Kidney (tissue), 14 donors: ENCODE results near the gene KANK2. TPM values are rescaled to one million over a fixed set of nuclear protein-coding genes. Genes with fewer than 3 reads are reported as not detected.

Source experiments
- DNase-seq, 5 donors: peaks; one replicate each; pipeline ENCODE4 v3.0.0-alpha.2; 2013 to 2020
- FAIRE-seq: peaks from 2 replicates; lab custom pipeline; 2012; peaks lifted over from hg19 to GRCh38; lab: Jason Lieb, UNC
- H3K27ac ChIP-seq, 2 donors: one replicate each; pipeline ENCODE4 v1.7.0; 2013; ENCODE audit warnings: low read depth in 2 of 2, low read length in 2 of 2, inconsistent platforms in 1 of 2
- H3K27me3 ChIP-seq: one replicate; pipeline ENCODE4 v1.7.1; 2013; ENCODE audit warnings: low read length, inconsistent platforms; ENCODE audit not compliant: control insufficient read depth, insufficient read depth
- H3K36me3 ChIP-seq, 3 donors: one replicate each; pipeline versions ENCODE4 v1.7.0 to v1.7.1; 2013; ENCODE audit warnings: low read length in 3 of 3, control low read depth in 1 of 3, inconsistent platforms in 1 of 3; ENCODE audit not compliant: insufficient read depth in 3 of 3, control insufficient read depth in 2 of 3
- H3K4me1 ChIP-seq, 3 donors: one replicate each; pipeline versions ENCODE4 v1.7.0 to v1.7.1; 2013; ENCODE audit warnings: low read length in 3 of 3, inconsistent platforms in 1 of 3, low read depth in 1 of 3; ENCODE audit not compliant: control insufficient read depth in 2 of 3, insufficient read depth in 2 of 3
- H3K4me3 ChIP-seq, 3 donors: one replicate each; pipeline versions ENCODE4 v1.7.0 to v1.8.1; 2013; ENCODE audit warnings: low read length in 3 of 3, control low read depth in 1 of 3, inconsistent platforms in 1 of 3
- H3K9ac ChIP-seq, 3 donors: one replicate each; pipeline versions ENCODE4 v1.7.0 to v1.7.1; 2013; ENCODE audit warnings: low read length in 3 of 3, control low read depth in 1 of 3, inconsistent platforms in 1 of 3
- H3K9me3 ChIP-seq, 3 donors: one replicate each; pipeline versions ENCODE4 v1.7.0 to v1.7.1; 2013; ENCODE audit warnings: low read length in 3 of 3, control low read depth in 1 of 3, inconsistent platforms in 1 of 3; ENCODE audit not compliant: control insufficient read depth in 2 of 3, insufficient read depth in 1 of 3
- CTCF ChIP-seq: IDR thresholded peaks from 3 replicates; pipeline ENCODE4 v1.5.1; 2012; ENCODE audit warnings: mild to moderate bottlenecking, moderate library complexity, borderline replicate concordance; ENCODE audit not compliant: insufficient read depth; ENCODE audit errors: extremely low read depth
- intact Hi-C: fragments of 100-400 bp; cut with DNase I; formaldehyde crosslinking; loops from one replicate; pipeline ENCODE4 v1.11.1; 2022
- polyA plus RNA-seq: library from polyadenylated mRNA; stranded (reverse); fragments of 350-450 nt; fragmentation: Illumina TruSeq; extraction: RNeasy Lipid Tissue Mini Kit (QIAGEN cat#74804); gene quantifications from one replicate; pipeline ENCODE4 v1.2.3, GENCODE V29; 2014; ENCODE audit warnings: low read depth, low replicate concordance; ENCODE audit not compliant: insufficient read depth
- total RNA-seq: library from RNA; stranded (reverse); fragmentation: NEBNext Ultra II Directional; extraction: Animal tissue kit (Norgen Biotek cat#: 25700); gene quantifications from one replicate; pipeline ENCODE4 v1.2.1, GENCODE V29; 2021
- donor health status: control.
- donor health status: control.
- donor health status: control.
- donor health status: control.
- donor health status: control.
- donor health status: DM: yes; HTN: yes; CAD: no.
- donor health status: Normal renal cell carcinoma (clear cell type).

KANK2 gene
- total and polyA plus RNA-seq, 2 donors from 2014 or later = 37.5 to 119 TPM

GRCh38 chr19:11175920-11176319 lies 21.4 kb downstream of the KANK2 start:
- TF ChIP-seq CTCF = no peak
- no peaks in the 10 kb centered on the region for H3K9me3 ChIP-seq
- no peak for DNase-seq
- peaks cover 4 to 30% (median 18%) of the 10 kb centered on the region in 3 donors for H3K36me3 ChIP-seq
- H3K27ac ChIP-seq = no peak overlapping the region
- no peak overlapping the region for H3K4me3 ChIP-seq
- intact Hi-C loops = no loop called here
- no peak for FAIRE-seq
- peaks cover 0 to 4% (median 4%) of the 10 kb centered on the region in 3 donors for H3K4me1 ChIP-seq
- no peak overlapping the region for H3K9ac ChIP-seq
- no peaks in the 10 kb centered on the region for H3K27me3 ChIP-seq

- no peak for TF ChIP-seq CTCF
- DNase-seq = no peak
- peaks cover 4 to 38% (median 21%) of the 10 kb centered on the region in 3 donors for H3K36me3 ChIP-seq
- no peaks in the 10 kb centered on the region for H3K9me3 ChIP-seq
- intact Hi-C loops = no loop called here
- no peak overlapping the region for H3K27ac ChIP-seq
- no peaks in the 10 kb centered on the region for H3K27me3 ChIP-seq
- H3K4me1 ChIP-seq = no peaks in the 10 kb centered on the region
- no peak overlapping the region for H3K4me3 ChIP-seq
- H3K9ac ChIP-seq = no peak overlapping the region
- FAIRE-seq = no peak
These were observed 23.0 kb downstream of the KANK2 start for GRCh38 chr19:11174336-11174735.

GRCh38 chr19:11173516-11174155 lies 23.7 kb downstream of the KANK2 start:
- no peak overlapping the region for H3K4me3 ChIP-seq
- no peaks in the 10 kb centered on the region for H3K9me3 ChIP-seq
- FAIRE-seq = no peak
- no peak overlapping the region for H3K9ac ChIP-seq
- H3K27ac ChIP-seq = no peak overlapping the region
- DNase-seq = no peak
- H3K36me3 ChIP-seq = peaks cover 4 to 42% (median 22%) of the 10 kb centered on the region in 3 donors
- no peaks in the 10 kb centered on the region for H3K4me1 ChIP-seq
- no peaks in the 10 kb centered on the region for H3K27me3 ChIP-seq
- no peak for TF ChIP-seq CTCF
- intact Hi-C loops = no loop called here
